NT2/D1 (cell line): ENCODE measurements around the gene GAS2L1.

ENCODE experiments used
- DNase-seq: peaks from one replicate; pipeline ENCODE4 v3.0.0-alpha.2; 2011; ENCODE audit warnings: low read depth, low spot score
- H3K27me3 ChIP-seq: 2 replicates; pipeline ENCODE4 v1.6.0; 2011; ENCODE audit warnings: mild to moderate bottlenecking; ENCODE audit not compliant: insufficient read length, insufficient read depth
- H3K36me3 ChIP-seq: 2 replicates; pipeline ENCODE4 v1.6.1; 2011; ENCODE audit warnings: mild to moderate bottlenecking, low read length, mixed read lengths; ENCODE audit not compliant: insufficient read depth, insufficient read length
- H3K4me1 ChIP-seq: 2 replicates; pipeline ENCODE4 v1.5.1; 2011; ENCODE audit not compliant: insufficient read depth, insufficient read length
- H3K4me3 ChIP-seq: 2 replicates; pipeline ENCODE4 v1.5.1; 2011; ENCODE audit warnings: low read depth; ENCODE audit not compliant: insufficient read length
- H3K9ac ChIP-seq: 2 replicates; pipeline ENCODE4 v1.6.0; 2011; ENCODE audit warnings: low read depth; ENCODE audit not compliant: insufficient read length
- H3K9me3 ChIP-seq: 2 replicates; pipeline ENCODE4 v1.5.1; 2011; ENCODE audit warnings: mild to moderate bottlenecking, low read length; ENCODE audit not compliant: insufficient read depth
- SUZ12 ChIP-seq: IDR thresholded peaks from 2 replicates; pipeline ENCODE4 v1.6.1; 2011; ENCODE audit not compliant: insufficient read length, insufficient read depth; ENCODE audit errors: extremely low read depth
- YY1 ChIP-seq: IDR thresholded peaks from 2 replicates; pipeline ENCODE4 v1.6.1; 2011; ENCODE audit not compliant: insufficient read length, insufficient read depth
- ZNF274 ChIP-seq: IDR thresholded peaks from 2 replicates; pipeline ENCODE4 v1.6.1; 2011; ENCODE audit warnings: mild to moderate bottlenecking, low read depth, low read length

GAS2L1 gene

GRCh38 chr22:29310863-29311339 lies 4.5 kb downstream of the GAS2L1 start:
- Histone ChIP-seq H3K4me3 (no peak overlapping the region), H3K9ac (no peak overlapping the region), H3K36me3 (peaks cover 29% of the 10 kb centered on the region), H3K4me1 (peaks cover 25% of the 10 kb centered on the region), H3K27me3 (peaks cover 24% of the 10 kb centered on the region), H3K9me3 (no peaks in the 10 kb centered on the region)
- peak; percentile 47 for DNase-seq
- no peak for TF ChIP-seq SUZ12
- no peak for TF ChIP-seq YY1
- no peak for TF ChIP-seq ZNF274

DNA sequence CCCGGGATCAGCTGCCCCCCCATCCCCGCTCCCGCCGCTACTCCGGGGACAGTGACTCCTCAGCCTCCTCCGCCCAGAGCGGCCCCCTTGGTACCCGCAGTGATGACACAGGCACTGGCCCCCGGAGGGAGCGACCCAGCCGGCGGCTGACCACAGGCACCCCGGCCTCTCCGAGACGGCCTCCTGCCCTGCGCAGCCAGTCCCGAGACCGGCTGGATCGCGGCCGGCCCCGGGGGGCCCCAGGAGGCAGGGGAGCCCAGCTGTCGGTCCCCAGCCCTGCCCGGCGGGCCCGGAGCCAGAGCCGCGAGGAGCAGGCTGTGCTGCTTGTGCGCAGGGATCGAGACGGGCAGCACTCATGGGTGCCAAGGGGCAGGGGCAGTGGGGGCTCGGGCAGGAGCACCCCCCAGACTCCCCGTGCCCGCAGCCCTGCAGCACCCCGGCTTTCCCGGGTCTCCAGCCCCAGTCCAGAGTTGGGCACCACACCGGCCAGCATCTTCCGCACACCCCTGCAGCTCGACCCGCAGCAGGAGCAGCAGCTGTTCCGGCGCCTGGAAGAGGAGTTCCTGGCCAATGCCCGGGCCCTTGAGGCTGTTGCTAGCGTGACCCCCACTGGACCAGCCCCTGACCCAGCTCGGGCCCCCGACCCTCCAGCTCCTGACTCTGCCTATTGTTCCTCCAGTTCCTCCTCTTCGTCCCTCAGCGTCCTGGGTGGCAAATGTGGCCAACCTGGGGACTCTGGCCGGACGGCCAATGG lies 5.2 kb downstream of the GAS2L1 start:
- no peak overlapping the region for H3K4me3 ChIP-seq
- H3K9me3 ChIP-seq: no peaks in the 10 kb centered on the region
- H3K9ac ChIP-seq: no peak overlapping the region
- peaks cover 29% of the 10 kb centered on the region for H3K36me3 ChIP-seq
- no peak for TF ChIP-seq YY1
- TF ChIP-seq ZNF274: no peak
- no peak for TF ChIP-seq SUZ12
- peaks cover 31% of the 10 kb centered on the region for H3K27me3 ChIP-seq
- no peak for DNase-seq
- H3K4me1 ChIP-seq: peaks cover 26% of the 10 kb centered on the region

DNA sequence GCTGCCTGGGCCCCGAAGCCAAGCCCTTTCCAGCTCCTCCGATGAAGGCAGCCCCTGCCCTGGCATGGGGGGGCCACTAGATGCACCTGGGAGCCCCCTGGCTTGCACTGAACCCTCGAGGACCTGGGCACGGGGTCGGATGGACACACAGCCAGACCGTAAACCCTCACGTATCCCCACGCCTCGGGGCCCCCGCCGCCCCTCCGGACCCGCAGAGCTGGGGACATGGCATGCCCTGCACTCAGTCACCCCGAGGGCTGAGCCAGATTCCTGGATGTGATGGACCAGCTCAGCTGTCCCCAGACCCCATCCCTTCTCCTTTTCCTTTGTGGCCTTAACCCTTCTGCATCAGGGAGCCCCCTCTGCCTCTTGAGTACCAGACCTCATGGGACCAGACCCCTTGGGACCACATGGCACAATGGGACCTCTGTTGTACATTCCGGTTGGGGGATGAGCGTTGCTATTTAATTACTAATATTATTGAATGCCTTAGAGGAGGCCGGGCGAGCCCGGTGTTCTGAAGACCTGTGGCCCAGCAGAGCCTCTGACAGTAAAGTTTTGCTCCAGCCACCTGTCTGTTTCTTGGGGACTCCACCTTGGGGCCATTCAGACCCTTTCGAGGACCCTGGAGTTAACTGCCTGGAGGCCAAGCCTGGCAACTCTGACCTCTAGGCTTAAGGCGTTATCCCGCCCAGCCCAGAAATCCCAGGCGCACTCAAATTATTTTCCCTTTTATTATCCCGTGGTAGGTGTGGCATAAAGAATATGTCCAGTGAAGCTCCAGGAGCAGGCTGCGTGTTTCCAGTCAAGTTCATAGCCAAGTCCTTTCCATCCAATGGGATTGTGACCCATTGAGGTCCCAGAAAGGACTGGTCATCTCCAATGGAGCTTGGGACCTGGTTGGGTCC lies 6.0 kb downstream of the GAS2L1 start:
- Histone ChIP-seq H3K27me3 (peaks cover 34% of the 10 kb centered on the region), H3K9me3 (no peaks in the 10 kb centered on the region; the same call in 1 of the 2 replicates), H3K36me3 (peaks cover 29% of the 10 kb centered on the region), H3K4me3 (no peak overlapping the region), H3K9ac (no peak overlapping the region), H3K4me1 (peaks cover 26% of the 10 kb centered on the region)
- DNase-seq: no peak
- no peak for TF ChIP-seq SUZ12
- no peak for TF ChIP-seq ZNF274
- TF ChIP-seq YY1: no peak

DNA sequence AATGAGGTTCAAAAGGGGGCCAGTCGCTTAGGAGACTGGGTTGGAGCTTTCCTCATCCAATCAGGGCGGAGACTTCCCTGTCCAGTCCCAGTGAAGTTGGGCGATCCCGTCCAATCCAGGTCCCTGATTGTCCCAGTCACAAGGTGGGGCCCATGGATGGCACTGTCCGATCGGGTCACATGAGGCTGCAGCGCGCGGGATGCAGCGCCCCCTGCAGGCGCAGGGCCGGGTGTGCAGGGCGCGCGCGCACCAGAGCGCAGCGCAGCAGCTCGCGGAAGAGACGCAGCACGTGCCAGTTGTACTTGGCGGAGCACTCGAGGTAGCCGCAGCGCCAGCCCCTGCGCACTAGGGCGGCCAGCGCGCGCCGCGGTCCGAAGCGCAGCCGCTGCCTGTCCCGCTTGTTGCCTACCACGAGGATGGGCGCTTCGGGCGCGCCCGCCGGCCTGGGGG lies 6.7 kb downstream of the GAS2L1 start:
- Histone ChIP-seq H3K4me1 (peaks cover 23% of the 10 kb centered on the region), H3K9ac (no peak overlapping the region), H3K27me3 (peaks cover 34% of the 10 kb centered on the region), H3K36me3 (peaks cover 27% of the 10 kb centered on the region), H3K4me3 (no peak overlapping the region), H3K9me3 (no peaks in the 10 kb centered on the region; the same call in 1 of the 2 replicates)
- TF ChIP-seq SUZ12 (no peak), YY1 (no peak), ZNF274 (no peak)
- DNase-seq: no peak

DNA sequence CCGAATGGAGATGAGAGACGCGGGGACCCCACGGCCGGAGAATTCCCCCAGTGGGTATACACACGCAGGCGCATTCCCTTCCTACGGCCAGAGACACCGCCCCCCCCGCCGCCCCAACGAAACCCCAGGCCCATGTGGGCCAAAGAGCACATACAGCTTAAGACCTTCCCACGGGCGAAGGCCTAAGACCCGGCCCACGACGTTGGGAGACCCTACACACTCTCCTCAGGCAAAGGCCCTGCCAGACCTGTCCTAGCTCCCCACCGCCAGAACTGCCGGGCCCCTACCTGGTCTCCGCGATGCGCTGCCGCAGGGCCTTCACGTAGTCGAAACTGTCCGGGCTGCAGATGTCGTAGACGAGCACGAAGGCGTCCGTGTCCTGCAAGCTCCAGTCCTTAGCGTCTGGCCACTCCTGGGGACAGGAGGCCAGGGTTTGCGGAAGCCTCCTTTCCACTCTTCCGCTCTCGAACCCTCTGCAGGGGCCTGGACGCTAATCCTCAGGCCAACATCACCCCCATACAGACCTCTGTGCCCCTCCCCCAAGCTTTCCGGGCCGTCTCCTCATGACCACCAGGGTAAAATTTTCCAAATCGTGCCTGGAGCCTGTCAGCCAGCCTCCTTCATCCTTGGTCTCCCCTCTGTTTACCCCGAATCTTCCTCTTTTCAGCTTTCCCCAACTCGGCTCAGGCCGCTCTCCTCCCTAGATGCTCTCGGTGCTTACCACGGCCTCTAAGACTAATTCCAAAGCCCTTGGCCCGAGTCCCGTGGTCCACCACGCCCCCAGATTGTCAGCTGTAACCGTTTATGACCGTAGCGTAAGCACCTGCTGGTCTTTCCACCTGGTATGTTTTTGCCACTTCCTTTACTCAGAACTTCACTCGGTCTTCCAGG lies 7.4 kb downstream of the GAS2L1 start:
- H3K9me3 ChIP-seq: no peaks in the 10 kb centered on the region; the same call in 1 of the 2 replicates
- peaks cover 34% of the 10 kb centered on the region for H3K27me3 ChIP-seq
- no peak for DNase-seq
- peaks cover 18% of the 10 kb centered on the region for H3K4me1 ChIP-seq
- H3K4me3 ChIP-seq: peak overlapping the region; percentile 45
- TF ChIP-seq YY1 (no peak), ZNF274 (no peak), SUZ12 (no peak)
- H3K36me3 ChIP-seq: peaks cover 21% of the 10 kb centered on the region
- peak overlapping the region; percentile 74 for H3K9ac ChIP-seq

GRCh38 chr22:29314537-29315285 lies 8.3 kb downstream of the GAS2L1 start:
- peaks cover 34% of the 10 kb centered on the region for H3K27me3 ChIP-seq
- DNase-seq: no peak
- H3K36me3 ChIP-seq: peaks cover 20% of the 10 kb centered on the region
- H3K9ac ChIP-seq: peak overlapping the region; percentile 74
- no peaks in the 10 kb centered on the region; the same call in 1 of the 2 replicates for H3K9me3 ChIP-seq
- peaks cover 15% of the 10 kb centered on the region for H3K4me1 ChIP-seq
- H3K4me3 ChIP-seq: peak overlapping the region; percentile 45
- TF ChIP-seq YY1 (no peak), SUZ12 (no peak), ZNF274 (no peak)
